SIG-M5 (cell line): Measurements from ENCODE around the gene APAF1.
"Not testable (repeated sequence)": the region's sequence is repeated elsewhere in the genome, so short reads cannot be mapped to it uniquely, and the experiment has no call there.

Experiments
- DNase-seq: peaks from one replicate; lab custom pipeline; 2025; lab: John Stamatoyannopoulos, UW

APAF1 gene

DNA sequence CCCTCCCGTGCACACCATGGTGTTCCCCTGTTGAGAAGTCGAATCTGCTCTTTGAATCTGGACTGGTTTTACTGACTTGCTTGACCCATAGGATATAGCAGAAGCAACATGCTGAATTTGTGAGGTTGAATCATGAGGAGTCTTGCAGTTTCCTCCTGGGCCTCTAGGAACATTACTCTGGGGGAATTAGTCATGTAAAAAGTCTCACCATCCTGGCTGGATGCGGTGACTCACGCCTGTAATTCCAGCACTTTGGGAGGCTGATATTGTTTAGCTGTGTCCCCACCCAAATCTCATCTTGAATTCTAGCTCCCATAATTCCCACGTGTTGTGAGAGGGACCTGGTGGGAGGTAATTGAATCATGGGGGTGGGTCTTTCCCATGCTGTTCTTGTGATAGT is 110.8 kb downstream of the APAF1 start:
- not testable (repeated sequence) for DNase-seq

DNA sequence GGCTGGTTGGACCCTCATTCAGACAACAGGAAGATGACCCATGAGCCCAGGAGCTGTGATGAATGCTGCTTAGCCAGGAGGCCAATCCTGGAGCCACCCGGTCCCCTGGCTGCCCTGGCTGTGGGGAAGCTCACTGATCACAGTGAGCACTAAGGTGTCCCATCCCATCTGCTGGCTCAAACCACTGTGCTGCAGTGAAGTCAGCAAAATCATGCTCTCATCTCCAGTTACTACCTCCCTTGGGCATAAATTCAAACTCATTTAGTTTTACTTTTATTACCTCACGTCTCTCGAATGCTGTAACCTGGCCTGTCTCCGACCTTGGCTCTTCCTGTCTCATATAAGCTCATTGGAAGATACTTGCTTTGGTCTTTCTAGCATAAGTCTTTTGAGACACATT is 112.4 kb downstream of the APAF1 start:
- DNase-seq: no peak

DNA sequence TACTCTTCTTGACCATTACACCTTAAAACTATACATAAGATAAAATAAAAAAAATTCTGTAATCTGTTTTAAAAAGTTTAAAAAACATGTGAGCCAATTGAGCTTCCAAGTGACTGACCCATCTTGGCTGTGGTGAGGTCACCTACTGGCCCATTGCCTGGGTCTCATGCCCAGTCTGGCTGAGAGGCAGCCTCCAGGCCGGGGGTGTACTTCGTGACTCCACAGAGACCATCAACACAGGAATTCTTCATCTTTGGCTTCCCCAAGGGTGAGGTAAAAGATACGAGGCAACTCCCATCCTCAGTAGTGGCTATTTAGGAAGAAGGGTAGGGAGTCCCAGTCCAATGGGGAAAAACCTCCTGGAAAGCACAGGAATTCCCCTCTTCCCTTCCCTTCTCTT is 113.2 kb downstream of the APAF1 start:
- DNase-seq: no peak

DNA sequence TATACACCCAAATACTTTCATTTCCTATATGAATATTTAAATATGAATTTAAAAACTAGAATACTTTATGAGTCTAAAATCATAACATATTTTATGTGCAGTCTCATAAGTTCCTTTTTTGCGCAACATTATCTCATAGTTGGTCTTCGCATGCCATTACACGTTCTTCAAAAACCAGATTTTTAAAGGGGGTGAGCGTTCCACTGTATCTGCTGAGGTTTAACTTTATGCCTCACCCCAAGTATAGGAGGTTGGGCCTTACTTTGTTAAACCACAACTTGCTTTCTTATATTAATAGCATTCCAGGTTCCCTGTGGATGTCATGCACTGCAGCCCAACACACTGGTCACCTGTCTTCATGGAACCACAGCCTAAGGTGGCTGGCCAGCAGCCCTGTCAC is 118.6 kb downstream of the APAF1 start:
- DNase-seq: no peak

DNA sequence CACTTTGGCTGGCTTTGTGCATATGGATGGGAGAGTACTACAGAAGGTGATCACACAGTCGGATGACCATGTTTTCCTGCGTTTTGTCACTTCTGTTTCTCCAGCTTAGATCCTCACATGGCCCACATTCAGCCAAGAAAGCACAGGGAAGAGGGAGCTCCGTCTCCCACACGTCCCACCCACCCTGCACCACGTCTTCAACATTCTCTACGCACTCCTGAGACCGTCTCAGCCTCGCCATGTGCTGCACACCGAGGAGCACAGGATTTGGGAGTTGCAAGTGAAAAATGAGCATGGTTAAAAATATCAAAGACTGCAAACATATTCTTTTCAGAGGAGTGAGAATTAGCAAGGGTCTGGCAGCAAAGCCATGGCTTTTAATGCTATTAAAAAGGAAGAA is 122.2 kb downstream of the APAF1 start:
- DNase-seq: no peak

DNA sequence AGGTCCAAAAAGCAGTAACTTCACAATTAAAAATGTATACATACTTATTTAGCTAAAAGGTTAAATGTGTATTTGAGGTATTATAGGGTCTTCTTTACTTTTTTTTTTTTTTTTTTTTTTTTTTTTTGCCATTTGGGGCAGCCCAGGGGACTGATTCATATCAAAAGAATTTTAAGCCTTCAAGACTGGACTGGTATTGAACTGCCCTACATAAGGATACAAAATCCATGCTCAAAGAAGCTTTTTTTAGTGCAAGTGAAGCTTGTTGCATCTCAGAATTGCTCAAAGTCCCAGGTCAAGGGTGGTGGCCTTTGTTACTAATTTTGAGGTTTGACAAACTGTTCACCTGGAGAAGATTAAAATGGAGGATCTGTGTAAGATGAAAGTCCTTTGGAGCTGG is 124.0 kb downstream of the APAF1 start:
- DNase-seq: no peak

DNA sequence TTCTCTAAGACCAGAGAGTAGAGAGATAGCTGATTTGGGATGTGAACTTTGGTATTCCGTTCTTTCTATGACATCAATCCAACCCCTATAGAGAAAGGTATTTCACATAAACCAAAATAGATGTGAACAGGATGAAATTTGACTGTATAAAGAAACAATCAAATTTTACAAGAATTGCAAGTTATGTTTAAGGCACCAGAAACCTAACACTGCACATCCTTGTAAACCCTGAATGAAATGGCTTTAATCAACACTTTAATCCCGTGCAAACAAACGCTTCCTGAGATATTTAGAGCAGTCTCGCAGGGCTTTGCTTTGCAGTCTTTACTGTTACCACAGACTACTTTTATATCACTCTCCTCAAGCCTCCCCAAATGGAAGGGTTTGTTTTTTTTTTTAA is 125.1 kb downstream of the APAF1 start:
- no peak for DNase-seq

DNA sequence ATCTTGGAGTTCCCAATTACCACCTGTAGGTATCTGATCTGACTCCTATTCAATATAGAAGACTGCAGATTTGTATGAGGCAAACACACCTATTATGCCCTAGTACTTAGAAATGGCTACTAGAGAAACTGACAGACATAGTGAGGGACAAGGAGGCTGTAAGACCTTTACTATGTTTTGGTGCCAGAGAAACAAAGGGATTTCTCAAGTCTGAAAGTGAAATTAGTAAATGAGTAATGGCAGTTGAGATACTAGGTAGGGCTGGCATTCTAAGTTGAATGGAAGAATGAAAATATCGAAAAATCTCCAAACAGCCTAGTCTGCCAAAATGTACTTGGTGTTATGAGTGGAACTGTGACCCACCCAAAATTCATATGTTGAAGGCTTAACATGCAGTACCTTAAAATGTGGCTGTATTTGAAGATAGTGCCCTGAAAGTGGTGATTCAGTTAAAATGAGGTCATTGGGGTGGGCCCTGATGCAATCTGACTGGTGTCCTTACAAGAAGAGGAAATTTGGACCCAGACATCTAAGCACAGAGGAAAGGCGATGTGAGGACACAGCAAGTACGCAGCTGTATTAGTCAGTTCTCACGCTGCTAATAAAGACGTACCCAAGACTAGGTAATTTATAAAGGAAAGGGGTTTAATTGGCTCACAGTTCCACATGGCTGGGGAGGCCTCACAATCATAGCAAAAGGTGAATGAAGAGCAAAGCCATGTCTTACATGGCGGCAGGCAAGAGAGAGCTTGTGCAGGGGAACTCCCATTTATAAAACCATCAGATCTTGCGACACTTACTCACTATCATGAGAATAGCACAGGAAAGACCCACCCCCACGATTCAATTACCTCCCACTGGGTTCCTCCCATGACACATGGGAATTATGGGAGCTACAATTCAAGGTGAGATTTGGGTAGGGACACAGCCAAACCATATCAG is 127.0 kb downstream of the APAF1 start:
- no peak for DNase-seq

DNA sequence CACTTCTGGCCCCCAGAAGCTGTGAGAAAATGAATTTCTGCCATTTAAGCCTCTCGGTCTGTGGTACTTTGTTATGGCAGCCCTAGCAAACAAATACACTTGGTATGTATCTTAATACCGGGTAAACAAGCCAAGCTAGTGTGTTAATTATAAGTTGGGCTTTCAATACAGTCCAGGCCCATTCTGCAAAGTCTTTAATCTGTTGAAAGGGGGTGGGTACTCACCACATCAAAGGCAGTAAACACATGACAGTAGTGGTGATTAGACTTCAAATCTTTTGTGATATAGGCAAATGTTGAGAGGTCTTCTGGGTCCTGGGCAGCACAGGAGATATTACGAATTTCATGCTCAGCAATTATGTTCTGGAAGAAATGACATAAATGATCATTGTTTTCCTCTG is 127.7 kb downstream of the APAF1 start:
- DNase-seq: no peak

DNA sequence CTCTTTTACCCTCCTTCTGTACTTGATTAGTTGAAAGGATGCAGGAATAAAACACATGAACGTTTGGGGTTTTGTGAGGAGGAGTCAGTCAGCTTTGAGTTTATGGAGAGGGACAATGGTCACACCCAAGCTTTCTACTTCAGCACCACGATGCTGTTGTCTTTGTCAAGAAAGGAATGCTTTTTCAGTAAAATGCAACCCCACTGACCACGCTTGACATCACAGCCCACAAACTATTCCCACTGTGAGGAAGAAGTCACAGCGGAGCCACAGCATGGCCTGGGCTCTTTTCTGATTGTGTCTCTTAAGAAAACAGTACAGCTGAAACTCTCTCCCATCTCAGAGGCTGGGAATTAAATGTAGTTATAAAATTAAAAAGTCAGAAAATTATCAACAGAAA is 135.2 kb downstream of the APAF1 start:
- DNase-seq: no peak

DNA sequence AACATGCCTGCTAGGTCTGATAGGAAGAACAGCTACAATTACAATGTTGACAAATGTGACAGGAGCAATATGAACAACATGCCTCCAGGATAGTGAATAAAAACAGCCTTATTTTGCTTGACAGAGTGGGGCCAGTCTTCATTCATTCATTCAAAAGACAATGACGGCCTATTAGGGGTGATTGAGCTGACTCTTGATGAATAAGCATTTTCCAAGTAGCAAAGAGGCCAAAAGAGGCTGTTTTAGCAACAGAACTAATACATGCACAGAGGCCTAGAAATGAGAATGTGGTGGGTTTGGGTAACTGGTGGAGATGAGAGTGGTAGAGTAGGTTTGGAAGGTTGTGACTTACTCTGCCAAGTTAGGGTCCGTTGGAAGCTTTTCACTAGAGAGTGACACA is 138.3 kb downstream of the APAF1 start:
- DNase-seq: no peak
